NCI-H526 treated with DMSO at 0.1 percent for 48 hours (cell line): Measurements from ENCODE around the gene FAM3D.
A peak's percentile ranks its signal among the peaks of the same experiment; 100 is the strongest.

Source experiments
- DNase-seq: peaks from one replicate; lab custom pipeline; 2025; lab: John Stamatoyannopoulos, UW

The FAM3D gene

DNA sequence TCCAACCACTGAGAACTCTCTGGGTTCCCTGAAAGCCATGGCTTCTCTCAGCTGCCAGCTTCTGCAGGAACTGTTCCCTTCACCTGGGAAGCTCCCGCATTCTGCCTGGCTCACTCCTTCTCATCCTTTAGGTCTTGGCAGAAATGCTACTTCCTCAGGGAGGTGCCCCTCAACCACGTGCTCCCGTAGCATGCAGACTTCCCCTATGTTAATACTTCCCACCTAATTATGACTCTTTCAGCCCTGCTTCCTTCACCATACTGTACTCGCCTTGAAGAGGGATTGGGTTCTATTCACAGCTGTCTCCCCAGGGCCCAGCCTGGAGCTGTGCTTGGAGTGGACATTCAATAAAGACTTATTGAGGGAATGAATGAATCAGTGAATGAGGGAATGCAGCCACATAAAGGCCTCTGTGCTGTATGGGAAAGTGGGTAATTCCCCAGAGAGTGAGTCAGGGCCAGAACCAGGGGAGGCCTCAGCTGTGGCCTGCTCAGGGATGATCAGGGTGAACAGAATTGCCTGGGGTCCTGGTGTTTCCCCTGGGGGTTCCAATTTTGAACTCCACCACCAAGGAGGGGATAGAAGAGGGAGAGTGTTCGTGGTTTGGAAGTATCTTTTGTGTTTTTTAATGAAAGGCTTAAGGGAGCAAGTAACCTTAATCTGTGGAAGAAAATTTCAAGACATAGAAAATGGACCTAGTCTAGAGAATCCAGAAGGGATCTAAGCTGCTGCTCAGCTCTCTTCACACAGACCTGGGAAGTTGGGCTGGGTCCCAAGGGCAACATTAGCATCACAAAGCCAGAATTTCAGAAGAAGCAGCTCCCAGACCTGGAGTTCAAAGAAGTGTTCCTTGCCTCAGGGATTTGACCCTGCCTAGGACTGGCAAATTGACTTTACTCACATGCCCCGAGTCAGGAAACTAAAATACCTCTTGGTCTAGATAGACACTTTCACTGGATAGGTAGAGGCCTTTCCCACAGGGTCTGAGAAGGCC is 74.8 kb downstream of the FAM3D start:
- DNase-seq: no peak

DNA sequence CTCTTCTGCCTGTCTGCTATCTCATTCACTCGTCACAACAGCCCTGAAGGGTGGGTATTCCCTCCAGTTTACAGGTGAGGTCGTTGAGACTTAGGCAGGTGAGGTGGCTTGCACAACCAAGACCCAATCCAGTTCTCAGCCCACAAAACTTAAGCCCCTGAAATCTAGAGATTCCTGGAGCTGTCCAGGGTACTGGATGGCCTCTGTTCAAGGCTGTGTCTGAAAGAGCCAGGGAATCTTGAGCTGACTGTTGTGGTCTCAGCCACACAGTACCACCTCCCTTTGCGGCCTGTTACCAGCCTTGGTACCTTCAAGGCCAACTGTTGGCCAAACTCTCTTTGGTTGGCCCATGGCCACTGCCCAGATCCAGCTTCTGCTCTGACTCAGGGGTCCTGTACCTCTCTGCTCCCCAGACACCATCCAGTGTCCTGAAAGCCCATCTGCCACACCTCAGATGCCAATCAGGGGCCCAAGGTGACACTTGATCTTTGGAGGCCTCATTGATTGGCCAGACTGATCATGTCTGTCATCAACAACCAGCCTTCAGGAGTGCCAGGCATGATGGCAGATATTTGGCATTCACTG is 78.5 kb downstream of the FAM3D start:
- no peak for DNase-seq

DNA sequence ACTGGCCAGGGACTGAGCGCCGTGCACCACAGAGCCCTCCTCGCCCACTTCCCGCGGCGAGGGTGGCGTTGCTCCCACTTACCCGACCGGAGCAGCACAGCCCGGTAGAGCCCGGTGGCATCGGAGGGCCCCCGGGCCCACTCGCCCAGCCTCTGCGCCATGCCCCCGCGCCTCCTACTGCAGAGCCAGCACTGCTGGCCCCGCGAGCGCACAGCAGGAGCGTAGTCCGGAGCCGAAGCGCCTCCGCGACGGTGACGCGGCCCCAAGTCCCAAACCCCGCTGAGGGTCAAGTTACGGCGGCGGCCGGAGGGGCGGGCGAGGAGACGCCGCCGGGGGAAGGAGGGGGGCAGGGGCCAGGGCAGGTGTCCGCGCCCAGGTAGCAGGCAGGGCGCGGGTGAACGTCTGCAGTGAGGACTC is 79.8 kb downstream of the FAM3D start:
- no peak for DNase-seq

DNA sequence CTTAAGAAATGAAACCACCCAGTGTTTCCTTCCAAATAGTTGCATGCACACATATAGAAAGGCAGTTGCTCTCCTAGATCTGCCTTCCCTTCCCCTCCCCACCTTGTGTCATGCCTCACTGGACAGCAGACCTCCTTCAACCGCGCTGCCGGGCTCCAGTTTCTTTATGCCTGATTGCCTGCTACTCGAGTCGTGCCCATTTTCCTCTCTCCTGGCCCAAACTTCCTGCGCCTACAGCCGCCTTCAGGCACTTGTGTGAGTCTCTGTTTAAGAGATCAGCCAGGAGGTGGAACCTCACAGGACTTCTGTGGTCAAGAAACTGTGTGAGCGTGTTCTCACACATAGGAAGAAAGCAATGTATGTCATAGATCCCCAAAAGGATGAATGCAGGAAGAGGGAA is 80.6 kb downstream of the FAM3D start:
- peak; percentile 6 for DNase-seq

DNA sequence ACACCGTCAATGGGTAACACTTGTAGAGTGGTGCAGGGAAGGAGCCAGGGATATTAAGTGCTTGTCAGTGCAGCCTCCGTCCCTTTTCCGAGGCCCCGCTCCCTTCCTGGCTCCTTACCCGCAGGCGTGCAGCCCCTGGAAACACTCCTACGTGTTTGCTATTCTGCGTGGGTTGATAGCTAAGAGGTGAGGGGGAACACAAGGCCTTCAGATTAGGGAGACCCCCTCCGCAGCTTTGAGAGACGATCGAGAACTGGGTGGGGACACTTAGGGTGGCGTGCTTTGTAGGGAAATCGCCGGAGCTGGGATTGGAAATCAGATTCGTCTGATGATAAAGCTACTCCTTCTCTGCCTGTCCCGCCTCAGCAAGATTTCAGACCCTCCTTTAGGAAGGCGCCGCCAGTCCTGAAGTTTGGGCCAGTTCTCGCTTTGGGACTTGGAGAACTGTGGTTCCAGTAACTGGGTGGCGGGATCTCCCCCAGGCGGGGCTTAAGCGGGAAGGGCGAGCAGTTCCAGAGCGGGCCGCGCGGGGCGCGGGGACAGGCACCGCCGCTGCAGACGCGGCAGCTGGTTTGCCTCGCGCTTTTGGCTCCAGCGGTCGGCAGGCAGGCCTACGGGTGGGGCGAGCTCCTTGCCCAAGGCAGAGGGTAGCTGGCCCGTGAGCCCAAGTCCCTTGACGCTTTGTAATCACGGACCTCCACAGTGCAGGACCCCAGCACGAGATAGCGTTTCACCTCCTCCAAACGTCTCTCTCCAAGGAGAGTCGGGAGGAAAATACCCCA is 81.4 kb downstream of the FAM3D start:
- DNase-seq: peak; percentile 12

DNA sequence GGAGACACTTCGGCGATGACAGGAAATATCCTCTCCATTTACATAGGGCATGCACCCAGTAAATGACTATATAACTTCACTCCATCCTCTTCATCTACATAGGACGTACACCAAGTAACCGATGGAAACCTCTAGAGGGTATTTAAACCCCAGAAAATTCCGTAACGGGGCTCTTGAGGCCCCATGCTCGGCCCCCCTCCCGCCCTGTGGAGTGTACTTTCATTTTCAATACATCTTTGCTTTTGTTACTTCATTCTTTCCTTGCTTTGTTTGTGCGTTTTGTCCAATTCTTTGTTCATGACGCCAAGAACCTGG is 81.9 kb downstream of the FAM3D start:
- no peak for DNase-seq
